ENCODE measurements around the gene B9D1. TPM values are rescaled to one million over a fixed set of nuclear protein-coding genes. Genes with fewer than 3 reads are reported as not detected.

Gene B9D1
- total RNA-seq, result 18.0 and 34.1 TPM in 2 replicates

DNA sequence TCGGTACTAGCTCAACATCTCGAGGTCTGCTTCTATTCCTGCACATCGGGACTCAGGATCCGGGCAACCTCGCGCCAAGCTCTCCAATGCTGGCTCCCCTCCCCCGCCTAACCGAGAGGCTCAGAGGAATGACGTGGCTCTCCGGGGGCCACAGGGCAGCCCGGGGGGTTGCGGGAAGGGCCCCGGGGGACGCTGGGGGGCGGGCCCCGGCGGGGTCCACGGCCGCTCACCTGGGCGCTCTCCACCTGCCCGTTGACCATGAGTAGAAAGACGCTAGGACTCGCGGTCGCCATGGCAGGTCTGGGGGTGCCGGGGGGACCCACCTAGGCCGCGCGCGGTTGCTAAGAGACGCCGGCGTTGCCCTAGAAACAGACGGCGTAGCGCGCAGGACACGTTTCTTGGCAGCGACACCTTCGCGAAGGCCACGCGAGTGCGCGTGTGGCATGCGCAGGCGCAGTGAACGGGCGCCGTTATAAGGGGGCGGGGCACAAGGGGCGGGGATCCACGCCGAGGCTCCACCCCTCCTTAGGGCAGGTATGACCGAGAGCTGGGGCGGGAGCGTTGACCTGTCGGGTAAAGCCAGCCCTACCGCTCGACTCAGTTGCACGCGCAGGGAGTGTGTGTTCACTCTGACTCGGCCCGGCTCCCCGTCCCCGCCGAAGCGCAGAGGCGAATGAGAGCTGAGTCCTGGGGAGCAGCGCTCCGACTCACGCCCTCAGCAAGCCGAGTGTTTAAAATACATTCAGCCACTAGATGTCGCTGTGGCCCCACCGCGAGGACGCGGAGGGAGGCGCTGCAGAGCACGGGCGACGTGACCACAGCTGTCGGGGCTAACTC, at the start of gene B9D1:
B9D1 (minus strand) TSS at position 447 of the 837 bp plus-strand sequence; CDS start at position 293, 154 bp downstream.

DNA sequence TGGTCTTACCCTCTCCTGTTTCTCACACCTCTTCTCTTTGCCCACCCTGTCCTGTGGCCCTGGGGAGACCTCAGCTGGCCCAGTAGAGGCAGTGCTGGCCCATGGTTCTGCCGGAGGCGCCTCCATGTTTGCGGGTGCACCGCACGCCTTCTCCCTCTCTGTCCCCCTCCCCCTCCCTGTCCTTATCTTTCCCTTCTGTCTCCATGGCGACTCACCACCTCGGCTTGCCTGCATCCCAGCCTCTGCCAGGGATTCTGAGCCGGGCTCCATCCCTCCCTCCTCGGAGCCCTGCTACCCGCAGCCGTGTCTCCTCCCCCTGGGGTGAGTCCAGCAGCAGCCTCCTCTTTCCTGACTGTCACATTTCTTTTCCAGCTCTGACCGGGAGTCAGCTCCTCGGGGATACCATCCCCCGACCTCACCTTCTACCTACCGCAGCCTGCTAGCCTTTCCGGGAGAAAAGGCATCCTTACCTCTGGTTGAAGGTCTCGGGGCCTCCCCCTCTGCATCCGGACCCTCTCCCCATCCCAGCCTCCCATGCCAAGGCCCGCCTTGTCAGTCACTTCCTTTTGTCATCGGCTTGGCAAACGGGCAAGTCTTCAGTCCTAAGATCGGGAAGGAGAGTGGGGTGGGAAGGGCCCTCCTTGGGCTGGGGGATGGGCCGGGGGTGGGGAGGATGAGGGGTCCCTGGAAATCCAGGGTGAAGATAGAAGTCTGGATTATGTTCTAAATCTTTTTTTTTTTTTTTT, 48.5 kb upstream of the B9D1 start, which contains the start of gene RNF112:
RNF112 (plus strand) TSS at position 358 of the 746 bp plus-strand sequence; CDS start at position 535, 177 bp downstream.

DNA sequence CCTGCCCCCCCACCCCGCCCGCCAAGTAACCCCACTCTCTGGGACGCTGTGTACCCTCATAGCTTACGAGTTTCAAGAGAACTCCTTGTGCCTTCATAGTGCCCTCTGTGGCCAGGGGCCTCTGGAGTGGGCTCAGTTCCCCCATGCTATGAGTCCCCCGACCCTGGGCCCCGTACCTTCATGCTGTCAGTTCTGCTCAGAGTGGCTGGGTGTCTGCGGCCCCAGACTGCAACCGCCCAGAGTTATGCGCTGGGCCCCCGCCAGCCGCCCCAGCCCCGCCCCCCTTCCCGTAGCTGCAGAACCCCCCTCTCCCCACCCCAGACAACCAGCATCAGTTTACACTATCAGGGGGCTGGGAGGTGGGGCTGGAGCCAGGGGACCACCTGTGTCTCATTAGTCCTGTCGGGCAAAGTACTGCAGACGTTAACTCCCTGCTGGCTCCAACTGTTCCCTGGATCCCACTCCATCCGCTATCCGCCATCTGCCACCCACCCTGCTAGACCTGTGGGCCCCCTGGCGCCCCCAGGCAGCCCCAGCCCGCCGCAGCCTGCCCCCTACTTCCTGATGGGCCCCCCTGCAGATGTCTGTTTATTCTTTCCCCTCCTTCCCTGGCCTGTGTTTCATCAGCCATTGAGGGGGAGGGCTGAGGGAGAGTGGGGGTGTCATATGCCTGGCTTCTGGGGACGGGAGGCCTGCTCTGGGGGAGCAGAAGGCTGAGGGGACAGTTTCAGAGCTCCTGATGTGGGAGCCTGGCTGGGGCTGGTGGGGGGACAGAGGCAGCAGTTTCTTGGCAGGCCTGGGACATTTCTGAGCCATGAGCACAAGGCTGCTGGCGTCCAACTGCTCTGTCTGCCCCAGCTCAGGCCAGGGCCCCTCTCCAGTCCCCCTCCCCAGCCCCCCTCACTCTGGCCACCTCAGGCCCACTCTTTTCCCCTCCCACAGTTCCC, 24.7 kb upstream of the B9D1 start, which contains the start of gene MFAP4:
MFAP4 (minus strand) TSS at position 217 of the 947 bp plus-strand sequence; CDS start at position 182, 35 bp downstream.

DNA sequence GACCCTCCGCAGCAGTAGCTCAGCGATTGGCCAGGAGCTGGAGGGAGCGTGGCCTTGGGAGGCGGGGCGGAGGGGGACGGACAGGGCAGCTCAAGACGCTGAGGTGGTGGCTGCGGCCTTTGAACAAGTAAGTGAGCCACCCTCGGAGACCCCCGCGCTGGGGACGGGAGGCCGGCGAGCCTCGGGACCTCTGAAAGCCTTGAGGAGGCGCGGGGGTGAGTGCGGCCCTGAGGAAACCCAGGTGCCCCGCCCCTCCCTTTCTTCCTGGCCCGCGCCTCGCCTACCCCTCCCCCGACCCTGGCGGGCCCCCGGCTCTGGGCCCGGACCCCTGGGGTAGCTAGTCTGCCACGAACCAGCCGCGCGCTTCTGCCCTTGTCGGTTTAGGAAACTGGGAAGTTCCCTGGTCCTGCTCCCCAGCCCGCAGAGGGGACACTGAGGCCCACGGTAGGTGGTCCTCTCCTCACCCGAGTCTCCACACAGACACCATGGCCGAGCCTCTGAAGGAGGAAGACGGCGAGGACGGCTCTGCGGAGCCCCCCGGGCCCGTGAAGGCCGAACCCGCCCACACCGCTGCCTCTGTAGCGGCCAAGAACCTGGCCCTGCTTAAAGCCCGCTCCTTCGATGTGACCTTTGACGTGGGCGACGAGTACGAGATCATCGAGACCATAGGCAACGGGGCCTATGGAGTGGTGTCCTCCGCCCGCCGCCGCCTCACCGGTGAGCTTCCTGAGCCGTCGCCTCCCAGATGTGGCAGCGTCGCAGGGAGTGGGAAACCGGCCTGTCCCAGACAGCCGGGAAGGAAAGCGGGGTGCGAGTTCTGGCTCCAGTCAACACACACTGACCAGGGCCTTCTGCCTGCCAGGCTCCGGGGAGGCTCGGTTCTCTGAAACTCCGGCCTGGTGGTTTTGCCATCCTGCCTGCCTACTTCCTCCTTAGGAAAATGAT, 16.2 kb upstream of the B9D1 start, which contains the start of gene MAPK7:
MAPK7 (plus strand) TSS at position 83 of the 945 bp plus-strand sequence; CDS start at position 486, 403 bp downstream.

Other genes starting within 250 kb of the B9D1 start
- gene GRAPL, start 235.1 kb downstream of the B9D1 start, total RNA-seq, result not detected in 2 replicates
- gene EPN2, start 125.4 kb downstream of the B9D1 start, total RNA-seq, result 22.6 and 44.9 TPM in 2 replicates
- 16.6 and 33.9 TPM in 2 replicates for gene MAPK7, start 15.8 kb upstream of the B9D1 start, total RNA-seq
- gene MFAP4, start 24.5 kb upstream of the B9D1 start, total RNA-seq, result 4.6 and 41.3 TPM in 2 replicates
- gene RNF112, start 48.5 kb upstream of the B9D1 start, total RNA-seq, result 2.1 and 3.8 TPM in 2 replicates
- 0.97 TPM in 1 of 2 replicates, not detected in the other for gene SLC47A1, start 171.1 kb upstream of the B9D1 start, total RNA-seq

Measured in smooth muscle cell of the umbilical artery (primary cell).